Measurements from ENCODE around the gene NXPE1.
"Not testable (repeated sequence)": the region's sequence is repeated elsewhere in the genome, so short reads cannot be mapped to it uniquely, and the experiment has no call there.

Gene NXPE1

GRCh38 chr11:114604886-114605285, 45.2 kb upstream of the NXPE1 start:
- Histone ChIP-seq H3K9ac (ENCODE audit: insufficient read length, low read depth) (no peak overlapping the region), H3K27me3 (ENCODE audit: insufficient read depth, insufficient read length) (no peaks in the 10 kb centered on the region), H3K4me3 (ENCODE audit: insufficient read length, low read depth) (no peak overlapping the region), H3K36me3 (ENCODE audit: insufficient read depth, insufficient read length, low read length) (no peaks in the 10 kb centered on the region), H3K9me3 (ENCODE audit: insufficient read depth, low read length) (peaks cover 54% of the 10 kb centered on the region), H3K4me1 (ENCODE audit: insufficient read depth, insufficient read length) (no peaks in the 10 kb centered on the region)
- DNase-seq (ENCODE audit: low read depth, low spot score) = no peak
- TF ChIP-seq SUZ12 (IDR thresholded peaks at IDR 0.05; ENCODE audit: extremely low read depth, insufficient read depth, insufficient read length) (no peak), ZNF274 (IDR thresholded peaks at IDR 0.05; ENCODE audit: low read depth, low read length) (no peak), YY1 (IDR thresholded peaks at IDR 0.05; ENCODE audit: insufficient read depth, insufficient read length) (no peak)

DNA sequence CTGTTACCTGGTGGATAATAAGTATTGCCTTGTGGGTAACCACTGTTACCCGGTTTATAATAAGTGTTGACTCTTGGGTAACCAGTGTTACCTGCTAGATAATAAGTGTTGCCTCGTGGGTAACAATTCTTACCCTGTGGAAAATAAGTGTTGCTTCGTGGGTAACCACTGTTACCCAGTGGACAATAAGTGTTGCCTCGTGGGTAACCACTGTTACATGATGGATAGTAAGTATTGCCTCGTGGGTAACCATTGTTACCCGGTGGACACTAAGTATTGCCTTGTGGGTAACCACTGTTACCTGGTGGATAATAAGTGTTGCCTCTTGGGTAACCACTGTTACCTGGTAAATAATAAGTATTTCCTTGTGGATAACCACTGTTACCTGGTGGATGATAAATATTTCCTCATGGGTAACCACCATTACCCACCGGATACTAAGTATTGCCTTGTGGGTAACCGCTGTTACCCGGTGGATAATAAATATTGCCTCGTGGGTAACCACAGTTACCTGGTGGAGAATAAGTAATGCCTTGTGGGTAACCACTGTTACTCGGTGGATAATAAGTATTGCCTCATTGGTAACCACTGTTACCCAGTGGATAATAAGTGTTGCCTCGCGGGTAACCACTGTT, 44.6 kb upstream of the NXPE1 start:
- no peaks in the 10 kb centered on the region for H3K4me1 ChIP-seq (ENCODE audit: insufficient read depth, insufficient read length)
- DNase-seq (ENCODE audit: low read depth, low spot score) = no peak
- no peak overlapping the region for H3K9ac ChIP-seq (ENCODE audit: insufficient read length, low read depth)
- no peaks in the 10 kb centered on the region for H3K36me3 ChIP-seq (ENCODE audit: insufficient read depth, insufficient read length, low read length)
- H3K9me3 ChIP-seq (ENCODE audit: insufficient read depth, low read length) = peaks cover 53% of the 10 kb centered on the region
- H3K4me3 ChIP-seq (ENCODE audit: insufficient read length, low read depth) = no peak overlapping the region
- H3K27me3 ChIP-seq (ENCODE audit: insufficient read depth, insufficient read length) = no peaks in the 10 kb centered on the region
- no peak for TF ChIP-seq YY1 (IDR thresholded peaks at IDR 0.05; ENCODE audit: insufficient read depth, insufficient read length)
- no peak for TF ChIP-seq SUZ12 (IDR thresholded peaks at IDR 0.05; ENCODE audit: extremely low read depth, insufficient read depth, insufficient read length)
- TF ChIP-seq ZNF274 (IDR thresholded peaks at IDR 0.05; ENCODE audit: low read depth, low read length) = no peak

GRCh38 chr11:114603151-114603550, 43.5 kb upstream of the NXPE1 start:
- peaks cover 42% of the 10 kb centered on the region for H3K9me3 ChIP-seq (ENCODE audit: insufficient read depth, low read length)
- not testable (repeated sequence) for H3K27me3 ChIP-seq (ENCODE audit: insufficient read depth, insufficient read length)

GRCh38 chr11:114598461-114598860, 38.8 kb upstream of the NXPE1 start:
- peaks cover 5% of the 10 kb centered on the region; the same call in 1 of the 2 replicates for H3K9me3 ChIP-seq (ENCODE audit: insufficient read depth, low read length)
- H3K9ac ChIP-seq (ENCODE audit: insufficient read length, low read depth) = no peak overlapping the region
- DNase-seq (ENCODE audit: low read depth, low spot score) = no peak
- no peaks in the 10 kb centered on the region for H3K4me1 ChIP-seq (ENCODE audit: insufficient read depth, insufficient read length)
- no peak overlapping the region for H3K4me3 ChIP-seq (ENCODE audit: insufficient read length, low read depth)
- H3K27me3 ChIP-seq (ENCODE audit: insufficient read depth, insufficient read length) = no peaks in the 10 kb centered on the region
- no peaks in the 10 kb centered on the region for H3K36me3 ChIP-seq (ENCODE audit: insufficient read depth, insufficient read length, low read length)
- TF ChIP-seq ZNF274 (IDR thresholded peaks at IDR 0.05; ENCODE audit: low read depth, low read length) (no peak), SUZ12 (IDR thresholded peaks at IDR 0.05; ENCODE audit: extremely low read depth, insufficient read depth, insufficient read length) (no peak), YY1 (IDR thresholded peaks at IDR 0.05; ENCODE audit: insufficient read depth, insufficient read length) (no peak)

More at GRCh38 chr11:114603151-114603550, 43.5 kb upstream of the NXPE1 start:
- not testable (repeated sequence) for H3K9ac ChIP-seq (ENCODE audit: insufficient read length, low read depth); H3K4me1 ChIP-seq (ENCODE audit: insufficient read depth, insufficient read length); H3K4me3 ChIP-seq (ENCODE audit: insufficient read length, low read depth); DNase-seq (ENCODE audit: low read depth, low spot score); H3K36me3 ChIP-seq (ENCODE audit: insufficient read depth, insufficient read length, low read length)

GRCh38 chr11:114596175-114596919, 36.7 kb upstream of the NXPE1 start:
- DNase-seq (ENCODE audit: low read depth, low spot score) = no peak
- Histone ChIP-seq H3K4me1 (ENCODE audit: insufficient read depth, insufficient read length) (no peaks in the 10 kb centered on the region), H3K9ac (ENCODE audit: insufficient read length, low read depth) (no peak overlapping the region), H3K27me3 (ENCODE audit: insufficient read depth, insufficient read length) (no peaks in the 10 kb centered on the region), H3K9me3 (ENCODE audit: insufficient read depth, low read length) (no peaks in the 10 kb centered on the region), H3K4me3 (ENCODE audit: insufficient read length, low read depth) (no peak overlapping the region), H3K36me3 (ENCODE audit: insufficient read depth, insufficient read length, low read length) (no peaks in the 10 kb centered on the region)
- TF ChIP-seq YY1 (IDR thresholded peaks at IDR 0.05; ENCODE audit: insufficient read depth, insufficient read length) = no peak
- no peak for TF ChIP-seq ZNF274 (IDR thresholded peaks at IDR 0.05; ENCODE audit: low read depth, low read length)
- TF ChIP-seq SUZ12 (IDR thresholded peaks at IDR 0.05; ENCODE audit: extremely low read depth, insufficient read depth, insufficient read length) = no peak

- TF ChIP-seq SUZ12 (IDR thresholded peaks at IDR 0.05; ENCODE audit: extremely low read depth, insufficient read depth, insufficient read length) (no peak), ZNF274 (IDR thresholded peaks at IDR 0.05; ENCODE audit: low read depth, low read length) (no peak), YY1 (IDR thresholded peaks at IDR 0.05; ENCODE audit: insufficient read depth, insufficient read length) (no peak)
Observed at GRCh38 chr11:114595571-114595970, 35.9 kb upstream of the NXPE1 start, which contains the start of gene NXPE4. Gene NXPE4, minus strand, starts transcription at chr11:114595786. Its CDS starts 1,027 bp downstream, at chr11:114594759.

GRCh38 chr11:114594703-114595102, 35.0 kb upstream of the NXPE1 start:
- H3K27me3 ChIP-seq (ENCODE audit: insufficient read depth, insufficient read length) = no peaks in the 10 kb centered on the region
- H3K9ac ChIP-seq (ENCODE audit: insufficient read length, low read depth) = no peak overlapping the region
- TF ChIP-seq YY1 (IDR thresholded peaks at IDR 0.05; ENCODE audit: insufficient read depth, insufficient read length) = no peak
- no peak for TF ChIP-seq SUZ12 (IDR thresholded peaks at IDR 0.05; ENCODE audit: extremely low read depth, insufficient read depth, insufficient read length)
- DNase-seq (ENCODE audit: low read depth, low spot score) = no peak
- H3K4me1 ChIP-seq (ENCODE audit: insufficient read depth, insufficient read length) = no peaks in the 10 kb centered on the region
- 0 out of 2 replicates have a peak, but pooled peaks cover 4% of the 10 kb centered on the region for H3K9me3 ChIP-seq (ENCODE audit: insufficient read depth, low read length)
- no peak overlapping the region for H3K4me3 ChIP-seq (ENCODE audit: insufficient read length, low read depth)
- no peaks in the 10 kb centered on the region for H3K36me3 ChIP-seq (ENCODE audit: insufficient read depth, insufficient read length, low read length)

More at GRCh38 chr11:114595571-114595970, 35.9 kb upstream of the NXPE1 start, which contains the start of gene NXPE4:
- Histone ChIP-seq H3K9me3 (ENCODE audit: insufficient read depth, low read length) (0 out of 2 replicates have a peak, but pooled peaks cover 3% of the 10 kb centered on the region), H3K36me3 (ENCODE audit: insufficient read depth, insufficient read length, low read length) (no peaks in the 10 kb centered on the region), H3K9ac (ENCODE audit: insufficient read length, low read depth) (no peak within 1 kb of the TSS), H3K27me3 (ENCODE audit: insufficient read depth, insufficient read length) (no peaks in the 10 kb centered on the region), H3K4me3 (ENCODE audit: insufficient read length, low read depth) (no peak within 1 kb of the TSS), H3K4me1 (ENCODE audit: insufficient read depth, insufficient read length) (no peaks in the 10 kb centered on the region)
- no peak for DNase-seq (ENCODE audit: low read depth, low spot score)
